Prostate gland (tissue), 2 donors: Measurements from ENCODE around the gene CEP85.

ENCODE experiments used
- POLR2A ChIP-seq: fragments of 450-650 bp; IDR thresholded peaks from one replicate; pipeline ENCODE4 v1.6.1; 2016; ENCODE audit warnings: antibody characterized with exemption, mild to moderate bottlenecking
- TF ChIP-seq, protein P1 (sequence below), 4 experiments: fragments of 200-600 bp in 2 of 4; fragments of 450-650 bp in 2 of 4; sonication (generic) in 2 of 4; IDR thresholded peaks; 1 replicate in 3 of 4; 2 replicates in 1 of 4; pipeline ENCODE4 v1.5.1; 2016 to 2019; ENCODE audit warnings: antibody characterized with exemption in 4 of 4, mild to moderate bottlenecking in 2 of 4, moderate library complexity in 2 of 4

GRCh38 chr1:26300578-26301275 lies 66.7 kb downstream of the CEP85 start:
- TF ChIP-seq, protein P1, sequence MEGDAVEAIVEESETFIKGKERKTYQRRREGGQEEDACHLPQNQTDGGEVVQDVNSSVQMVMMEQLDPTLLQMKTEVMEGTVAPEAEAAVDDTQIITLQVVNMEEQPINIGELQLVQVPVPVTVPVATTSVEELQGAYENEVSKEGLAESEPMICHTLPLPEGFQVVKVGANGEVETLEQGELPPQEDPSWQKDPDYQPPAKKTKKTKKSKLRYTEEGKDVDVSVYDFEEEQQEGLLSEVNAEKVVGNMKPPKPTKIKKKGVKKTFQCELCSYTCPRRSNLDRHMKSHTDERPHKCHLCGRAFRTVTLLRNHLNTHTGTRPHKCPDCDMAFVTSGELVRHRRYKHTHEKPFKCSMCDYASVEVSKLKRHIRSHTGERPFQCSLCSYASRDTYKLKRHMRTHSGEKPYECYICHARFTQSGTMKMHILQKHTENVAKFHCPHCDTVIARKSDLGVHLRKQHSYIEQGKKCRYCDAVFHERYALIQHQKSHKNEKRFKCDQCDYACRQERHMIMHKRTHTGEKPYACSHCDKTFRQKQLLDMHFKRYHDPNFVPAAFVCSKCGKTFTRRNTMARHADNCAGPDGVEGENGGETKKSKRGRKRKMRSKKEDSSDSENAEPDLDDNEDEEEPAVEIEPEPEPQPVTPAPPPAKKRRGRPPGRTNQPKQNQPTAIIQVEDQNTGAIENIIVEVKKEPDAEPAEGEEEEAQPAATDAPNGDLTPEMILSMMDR (IDR thresholded peaks at IDR 0.05) = no peak
- no peak for TF ChIP-seq POLR2A
